CD4-positive, alpha-beta T cell treated with Interleukin-15 for 1 hour (primary cell): ENCODE data around the gene ABCF1.

Experiments
- DNase-seq: peaks from one replicate; pipeline ENCODE4 v3.0.0-alpha.2; 2020

Gene ABCF1

GRCh38 chr6:30635834-30636233, 64.6 kb downstream of the ABCF1 start:
- DNase-seq, result no peak

GRCh38 chr6:30640481-30640880, 69.2 kb downstream of the ABCF1 start:
- no peak for DNase-seq

GRCh38 chr6:30641048-30641447, 69.8 kb downstream of the ABCF1 start:
- DNase-seq, result no peak
